ENCODE measurements around the gene SH3RF2. TPM values are rescaled to one million over a fixed set of nuclear protein-coding genes. Genes with fewer than 3 reads are reported as not detected.

The SH3RF2 gene
- total RNA-seq, 1 donor from 2014 or later, result 0.36 TPM

DNA sequence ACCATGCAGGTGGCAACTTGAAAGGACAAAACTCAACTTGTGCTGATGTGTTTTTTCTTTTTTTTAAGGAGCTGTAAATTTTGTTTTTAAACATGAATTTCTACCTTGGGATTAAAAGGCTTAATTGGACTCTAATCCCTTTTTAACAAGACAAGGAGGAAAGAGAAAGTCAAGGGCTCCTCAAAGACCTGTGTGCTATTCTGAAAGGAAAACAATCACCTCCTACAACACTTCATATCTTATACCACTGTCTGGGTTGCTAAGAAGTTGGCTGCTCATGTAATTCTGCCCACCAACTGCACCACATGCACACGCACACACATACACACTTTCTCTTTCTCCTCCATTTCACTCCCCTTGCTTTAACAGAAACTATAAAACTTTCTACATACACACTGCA is 78.6 kb downstream of the SH3RF2 start:
- no peak for TF ChIP-seq EZH2 (IDR thresholded peaks at IDR 0.05)
- TF ChIP-seq, protein P1, sequence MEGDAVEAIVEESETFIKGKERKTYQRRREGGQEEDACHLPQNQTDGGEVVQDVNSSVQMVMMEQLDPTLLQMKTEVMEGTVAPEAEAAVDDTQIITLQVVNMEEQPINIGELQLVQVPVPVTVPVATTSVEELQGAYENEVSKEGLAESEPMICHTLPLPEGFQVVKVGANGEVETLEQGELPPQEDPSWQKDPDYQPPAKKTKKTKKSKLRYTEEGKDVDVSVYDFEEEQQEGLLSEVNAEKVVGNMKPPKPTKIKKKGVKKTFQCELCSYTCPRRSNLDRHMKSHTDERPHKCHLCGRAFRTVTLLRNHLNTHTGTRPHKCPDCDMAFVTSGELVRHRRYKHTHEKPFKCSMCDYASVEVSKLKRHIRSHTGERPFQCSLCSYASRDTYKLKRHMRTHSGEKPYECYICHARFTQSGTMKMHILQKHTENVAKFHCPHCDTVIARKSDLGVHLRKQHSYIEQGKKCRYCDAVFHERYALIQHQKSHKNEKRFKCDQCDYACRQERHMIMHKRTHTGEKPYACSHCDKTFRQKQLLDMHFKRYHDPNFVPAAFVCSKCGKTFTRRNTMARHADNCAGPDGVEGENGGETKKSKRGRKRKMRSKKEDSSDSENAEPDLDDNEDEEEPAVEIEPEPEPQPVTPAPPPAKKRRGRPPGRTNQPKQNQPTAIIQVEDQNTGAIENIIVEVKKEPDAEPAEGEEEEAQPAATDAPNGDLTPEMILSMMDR (IDR thresholded peaks at IDR 0.05), result no peak
- no peak for TF ChIP-seq EZH2phosphoT487 (IDR thresholded peaks at IDR 0.05)
- no peak overlapping the region for H3K4me2 ChIP-seq
- Mint-ChIP-seq H3K4me3 (no peak overlapping the region), H3K36me3 (no peaks in the 10 kb centered on the region), H3K4me1 (peaks cover 5% of the 10 kb centered on the region), H3K27ac (no peak overlapping the region), H3K27me3 (ENCODE audit: insufficient read depth, low read depth) (no peaks in the 10 kb centered on the region), H3K9me3 (peaks cover 3% of the 10 kb centered on the region)
- no peaks in the 10 kb centered on the region for H3K9me3 ChIP-seq (ENCODE audit: low read depth)
- H3K79me2 ChIP-seq (ENCODE audit: low read depth), result no peaks in the 10 kb centered on the region
- no peaks in the 10 kb centered on the region for H4K20me1 ChIP-seq (ENCODE audit: low read depth)
- DNase-seq (ENCODE audit: low spot score), result no peak
- no peaks in the 10 kb centered on the region for H3K27me3 ChIP-seq
- H3K9ac ChIP-seq, result no peak overlapping the region
- no peaks in the 10 kb centered on the region for H3F3A ChIP-seq (ENCODE audit: low read depth)
- no peak overlapping the region for H3K27ac ChIP-seq
- no peak overlapping the region for H3K4me3 ChIP-seq
- H2AFZ ChIP-seq (replicated peaks), result no peak overlapping the region
- no peaks in the 10 kb centered on the region for H3K4me1 ChIP-seq
- H3K36me3 ChIP-seq, result no peaks in the 10 kb centered on the region

- no peak overlapping the region for H2AFZ ChIP-seq (replicated peaks)
- no peak overlapping the region for H3K9ac ChIP-seq
- no peaks in the 10 kb centered on the region for H3F3A ChIP-seq (ENCODE audit: low read depth)
- H3K9me3 ChIP-seq (ENCODE audit: low read depth), result no peaks in the 10 kb centered on the region
- H3K4me2 ChIP-seq, result no peak overlapping the region
- no peak overlapping the region for H3K4me3 ChIP-seq
- H4K20me1 ChIP-seq (ENCODE audit: low read depth), result no peaks in the 10 kb centered on the region
- Mint-ChIP-seq H3K27me3 (ENCODE audit: insufficient read depth, low read depth) (no peaks in the 10 kb centered on the region), H3K36me3 (no peaks in the 10 kb centered on the region), H3K27ac (no peak overlapping the region), H3K4me3 (no peak overlapping the region), H3K4me1 (peaks cover 5% of the 10 kb centered on the region), H3K9me3 (no peaks in the 10 kb centered on the region)
- no peaks in the 10 kb centered on the region for H3K4me1 ChIP-seq
- no peak overlapping the region for H3K27ac ChIP-seq
- H3K79me2 ChIP-seq (ENCODE audit: low read depth), result no peaks in the 10 kb centered on the region
- no peak for DNase-seq (ENCODE audit: low spot score)
- H3K27me3 ChIP-seq, result no peaks in the 10 kb centered on the region
- no peak for TF ChIP-seq EZH2phosphoT487 (IDR thresholded peaks at IDR 0.05)
- no peak for TF ChIP-seq EZH2 (IDR thresholded peaks at IDR 0.05)
- TF ChIP-seq, protein P1 (IDR thresholded peaks at IDR 0.05), result no peak
- H3K36me3 ChIP-seq, result no peaks in the 10 kb centered on the region
Measured at GRCh38 chr5:146016764-146017484, 80.5 kb downstream of the SH3RF2 start.

DNA sequence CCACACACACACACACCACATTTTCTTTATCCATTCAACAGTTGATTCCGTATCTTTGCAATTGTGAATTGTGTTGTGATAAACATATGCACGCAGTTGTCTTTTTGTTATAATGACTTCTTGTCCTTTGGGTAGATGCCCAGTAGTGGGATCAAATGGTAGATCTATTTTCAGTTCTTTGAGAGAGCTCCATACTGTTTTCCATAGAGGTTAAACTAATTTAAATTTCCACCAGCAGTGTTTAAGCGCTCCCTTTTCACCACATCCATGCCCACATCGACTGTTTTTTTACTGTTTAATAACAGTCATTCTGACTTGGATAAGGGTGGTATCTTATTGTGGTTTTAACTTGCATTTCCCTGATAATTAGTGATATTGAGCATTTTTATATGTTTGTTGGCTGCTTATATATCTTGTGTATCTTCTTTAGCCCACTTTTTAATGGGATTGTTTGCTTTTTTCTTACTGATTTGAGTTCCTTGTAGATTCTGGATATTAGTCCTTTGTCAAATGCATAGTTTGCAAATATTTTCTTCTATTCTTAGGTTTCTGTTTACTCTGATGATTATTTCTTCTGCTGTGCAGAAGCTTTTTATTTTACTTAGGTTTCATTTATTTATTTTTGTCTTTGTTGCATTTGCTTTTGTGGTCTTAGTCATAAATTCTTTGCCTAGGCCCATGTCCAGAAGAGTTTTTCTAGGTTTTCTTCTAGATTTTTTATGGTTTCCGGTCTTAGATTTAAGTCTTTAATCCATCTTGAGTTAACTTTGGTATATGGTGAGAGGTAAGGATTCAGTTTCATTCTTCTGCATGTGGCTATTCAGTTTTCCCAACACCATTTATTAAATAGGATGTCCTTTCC is 82.4 kb downstream of the SH3RF2 start:
- Mint-ChIP-seq H3K36me3 (no peaks in the 10 kb centered on the region), H3K9me3 (no peaks in the 10 kb centered on the region), H3K4me1 (peaks cover 5% of the 10 kb centered on the region), H3K4me3 (no peak overlapping the region), H3K27me3 (ENCODE audit: insufficient read depth, low read depth) (peaks cover 3% of the 10 kb centered on the region), H3K27ac (no peak overlapping the region)
- Histone ChIP-seq H3K27me3 (no peaks in the 10 kb centered on the region), H3K4me2 (no peak overlapping the region), H4K20me1 (ENCODE audit: low read depth) (no peaks in the 10 kb centered on the region), H3K27ac (no peak overlapping the region), H3K4me1 (no peaks in the 10 kb centered on the region), H2AFZ (replicated peaks) (no peak overlapping the region), H3K79me2 (ENCODE audit: low read depth) (no peaks in the 10 kb centered on the region), H3F3A (ENCODE audit: low read depth) (no peaks in the 10 kb centered on the region), H3K9ac (no peak overlapping the region), H3K36me3 (no peaks in the 10 kb centered on the region), H3K9me3 (ENCODE audit: low read depth) (no peaks in the 10 kb centered on the region), H3K4me3 (no peak overlapping the region)
- TF ChIP-seq, protein P1 (IDR thresholded peaks at IDR 0.05), result no peak
- TF ChIP-seq EZH2phosphoT487 (IDR thresholded peaks at IDR 0.05), result no peak
- TF ChIP-seq EZH2 (IDR thresholded peaks at IDR 0.05), result no peak
- no peak for DNase-seq (ENCODE audit: low spot score)

Data from neural progenitor cell (in vitro differentiated cells).